ENCODE measurements around the gene MPZL2.

Gene MPZL2

DNA sequence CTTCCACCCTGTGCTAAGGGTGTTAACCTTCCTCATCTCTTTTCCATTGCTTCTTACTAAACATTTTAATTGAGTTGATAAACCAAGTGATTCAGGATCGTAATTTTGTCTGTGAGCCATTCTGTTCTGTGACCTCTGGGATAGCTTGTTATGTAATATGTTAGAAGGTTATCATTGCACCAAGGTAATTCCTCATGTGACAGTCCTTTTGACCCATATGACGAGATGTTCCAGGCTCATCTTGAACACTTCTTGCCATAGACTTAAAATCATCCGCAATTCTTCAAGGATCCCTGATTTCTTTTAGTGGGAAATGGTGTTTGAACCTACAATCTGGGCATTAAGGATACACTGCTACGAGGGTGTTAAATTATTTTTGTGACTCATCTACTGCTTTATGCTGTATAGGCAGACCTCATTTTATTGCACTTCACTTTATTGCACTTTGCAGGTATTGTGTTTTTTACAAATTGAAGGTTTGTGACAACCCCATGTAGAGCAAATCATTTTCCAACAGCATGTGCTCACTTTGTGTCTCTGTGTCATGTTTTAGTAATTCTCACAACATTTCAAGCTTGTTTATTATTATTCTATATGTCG lies 19.0 kb upstream of the MPZL2 start:
- H3K4me1 ChIP-seq (ENCODE audit: control insufficient read depth, insufficient read depth, low read length): no peaks in the 10 kb centered on the region
- no peaks in the 10 kb centered on the region for H3K36me3 ChIP-seq (ENCODE audit: control insufficient read depth in 2 of 2, insufficient read depth in 2 of 2, low read length in 2 of 2)
- H3K27me3 ChIP-seq (ENCODE audit: control insufficient read depth in 1 of 2, insufficient read depth in 2 of 2, low read length in 2 of 2): no peaks in the 10 kb centered on the region
- no peak overlapping the region for H3K27ac ChIP-seq (ENCODE audit: low read length)
- no peak overlapping the region for H3K4me3 ChIP-seq (ENCODE audit: low read length in 2 of 2)
- H3K9ac ChIP-seq (ENCODE audit: low read length in 2 of 2): no peak overlapping the region
- no peaks in the 10 kb centered on the region for H3K9me3 ChIP-seq (ENCODE audit: control insufficient read depth in 2 of 2, low read length in 2 of 2)

DNA sequence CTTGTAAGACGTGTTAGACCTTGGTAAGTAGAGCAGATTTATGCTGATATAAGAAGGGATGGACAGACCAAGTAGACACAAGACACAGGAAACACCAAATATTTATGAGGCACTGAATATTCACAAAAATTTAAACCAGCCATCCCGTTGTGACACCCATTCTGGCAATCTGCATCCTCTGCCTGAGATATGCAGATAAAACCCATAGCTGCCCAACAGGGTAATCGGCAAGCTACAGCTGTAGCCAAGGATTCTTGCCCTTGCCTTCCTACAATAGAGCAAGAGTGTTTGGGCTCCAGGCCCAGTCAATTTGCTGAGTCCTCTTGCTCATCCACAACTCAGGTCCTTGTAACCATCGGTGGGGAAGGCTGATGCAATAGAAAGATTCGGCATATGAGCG lies 18.5 kb upstream of the MPZL2 start:
- H3K9me3 ChIP-seq (ENCODE audit: control insufficient read depth in 2 of 2, low read length in 2 of 2): no peaks in the 10 kb centered on the region
- H3K4me3 ChIP-seq (ENCODE audit: low read length in 2 of 2): no peak overlapping the region
- no peaks in the 10 kb centered on the region for H3K36me3 ChIP-seq (ENCODE audit: control insufficient read depth in 2 of 2, insufficient read depth in 2 of 2, low read length in 2 of 2)
- H3K4me1 ChIP-seq (ENCODE audit: control insufficient read depth, insufficient read depth, low read length): no peaks in the 10 kb centered on the region
- no peak overlapping the region for H3K9ac ChIP-seq (ENCODE audit: low read length in 2 of 2)
- no peaks in the 10 kb centered on the region for H3K27me3 ChIP-seq (ENCODE audit: control insufficient read depth in 1 of 2, insufficient read depth in 2 of 2, low read length in 2 of 2)
- no peak overlapping the region for H3K27ac ChIP-seq (ENCODE audit: low read length)

GRCh38 chr11:118281284-118281683 lies 17.2 kb upstream of the MPZL2 start:
- Histone ChIP-seq H3K27me3 (ENCODE audit: control insufficient read depth in 1 of 2, insufficient read depth in 2 of 2, low read length in 2 of 2) (no peaks in the 10 kb centered on the region), H3K4me3 (ENCODE audit: low read length in 2 of 2) (no peak overlapping the region), H3K4me1 (ENCODE audit: control insufficient read depth, insufficient read depth, low read length) (no peaks in the 10 kb centered on the region), H3K27ac (ENCODE audit: low read length) (no peak overlapping the region), H3K36me3 (ENCODE audit: control insufficient read depth in 2 of 2, insufficient read depth in 2 of 2, low read length in 2 of 2) (no peaks in the 10 kb centered on the region), H3K9ac (ENCODE audit: low read length in 2 of 2) (no peak overlapping the region), H3K9me3 (ENCODE audit: control insufficient read depth in 2 of 2, low read length in 2 of 2) (no peaks in the 10 kb centered on the region)

GRCh38 chr11:118277312-118277711 lies 13.2 kb upstream of the MPZL2 start:
- Histone ChIP-seq H3K36me3 (ENCODE audit: control insufficient read depth in 2 of 2, insufficient read depth in 2 of 2, low read length in 2 of 2) (no peaks in the 10 kb centered on the region), H3K9me3 (ENCODE audit: control insufficient read depth in 2 of 2, low read length in 2 of 2) (no peaks in the 10 kb centered on the region), H3K27me3 (ENCODE audit: control insufficient read depth in 1 of 2, insufficient read depth in 2 of 2, low read length in 2 of 2) (peaks cover 0 to 5% of the 10 kb centered on the region in 2 donors), H3K4me1 (ENCODE audit: control insufficient read depth, insufficient read depth, low read length) (no peaks in the 10 kb centered on the region), H3K4me3 (ENCODE audit: low read length in 2 of 2) (no peak overlapping the region), H3K27ac (ENCODE audit: low read length) (no peak overlapping the region), H3K9ac (ENCODE audit: low read length in 2 of 2) (no peak overlapping the region)

DNA sequence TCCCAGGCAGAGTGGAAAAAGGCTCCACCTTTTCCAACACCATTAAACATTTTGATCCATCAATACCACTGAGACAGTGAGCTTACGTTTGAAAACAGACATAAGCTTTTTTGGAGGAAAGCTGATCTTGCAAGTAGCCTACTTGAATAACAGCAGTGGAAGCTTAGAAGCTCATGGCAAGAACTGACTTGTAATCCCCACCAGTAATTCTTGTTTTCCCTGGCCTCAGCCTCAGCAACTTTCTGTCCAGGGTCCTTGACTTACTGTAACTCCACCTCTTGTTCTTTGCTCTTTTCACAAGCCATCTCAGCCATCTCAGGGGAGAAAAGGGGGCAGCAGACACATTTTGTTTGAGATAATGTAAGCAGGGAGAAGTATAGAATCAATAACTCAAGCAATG lies 12.3 kb upstream of the MPZL2 start:
- H3K9me3 ChIP-seq (ENCODE audit: control insufficient read depth in 2 of 2, low read length in 2 of 2): no peaks in the 10 kb centered on the region
- H3K4me1 ChIP-seq (ENCODE audit: control insufficient read depth, insufficient read depth, low read length): no peaks in the 10 kb centered on the region
- no peaks in the 10 kb centered on the region for H3K36me3 ChIP-seq (ENCODE audit: control insufficient read depth in 2 of 2, insufficient read depth in 2 of 2, low read length in 2 of 2)
- peaks cover 0 to 5% of the 10 kb centered on the region in 2 donors for H3K27me3 ChIP-seq (ENCODE audit: control insufficient read depth in 1 of 2, insufficient read depth in 2 of 2, low read length in 2 of 2)
- no peak overlapping the region for H3K9ac ChIP-seq (ENCODE audit: low read length in 2 of 2)
- H3K27ac ChIP-seq (ENCODE audit: low read length): no peak overlapping the region
- no peak overlapping the region for H3K4me3 ChIP-seq (ENCODE audit: low read length in 2 of 2)

GRCh38 chr11:118275176-118275575 lies 11.1 kb upstream of the MPZL2 start:
- H3K4me3 ChIP-seq (ENCODE audit: low read length in 2 of 2): no peak overlapping the region

DNA sequence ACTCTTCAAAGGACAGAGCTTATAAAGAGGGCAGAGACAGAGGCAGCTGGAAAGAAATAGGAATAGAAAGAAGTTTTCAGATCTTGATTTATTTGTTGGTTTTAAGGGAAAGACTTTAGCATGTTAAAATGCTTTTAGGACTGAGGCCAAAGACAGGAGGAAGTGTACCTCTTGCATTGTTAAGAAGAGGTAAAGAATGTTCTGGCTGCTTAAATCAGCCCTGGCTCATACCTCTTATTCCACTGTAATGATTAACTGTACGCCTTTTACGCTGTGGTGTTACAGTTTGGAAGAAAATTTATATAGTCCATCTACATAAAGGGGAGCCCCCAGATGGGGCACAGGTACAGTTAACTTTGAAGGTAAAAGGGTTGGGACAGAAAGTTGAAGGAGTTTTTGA lies 10.1 kb upstream of the MPZL2 start:
- Histone ChIP-seq H3K9me3 (ENCODE audit: control insufficient read depth in 2 of 2, low read length in 2 of 2) (no peaks in the 10 kb centered on the region), H3K27ac (ENCODE audit: low read length) (no peak overlapping the region), H3K36me3 (ENCODE audit: control insufficient read depth in 2 of 2, insufficient read depth in 2 of 2, low read length in 2 of 2) (no peaks in the 10 kb centered on the region), H3K9ac (ENCODE audit: low read length in 2 of 2) (no peak overlapping the region), H3K4me1 (ENCODE audit: control insufficient read depth, insufficient read depth, low read length) (no peaks in the 10 kb centered on the region), H3K27me3 (ENCODE audit: control insufficient read depth in 1 of 2, insufficient read depth in 2 of 2, low read length in 2 of 2) (peaks cover 5 to 6% of the 10 kb centered on the region in 2 donors), H3K4me3 (ENCODE audit: low read length in 2 of 2) (no peak overlapping the region)

More at GRCh38 chr11:118275176-118275575, 11.1 kb upstream of the MPZL2 start:
- peaks cover 0 to 5% of the 10 kb centered on the region in 2 donors for H3K27me3 ChIP-seq (ENCODE audit: control insufficient read depth in 1 of 2, insufficient read depth in 2 of 2, low read length in 2 of 2)
- no peak overlapping the region for H3K27ac ChIP-seq (ENCODE audit: low read length)
- H3K9me3 ChIP-seq (ENCODE audit: control insufficient read depth in 2 of 2, low read length in 2 of 2): no peaks in the 10 kb centered on the region
- H3K9ac ChIP-seq (ENCODE audit: low read length in 2 of 2): no peak overlapping the region
- H3K4me1 ChIP-seq (ENCODE audit: control insufficient read depth, insufficient read depth, low read length): no peaks in the 10 kb centered on the region
- H3K36me3 ChIP-seq (ENCODE audit: control insufficient read depth in 2 of 2, insufficient read depth in 2 of 2, low read length in 2 of 2): no peaks in the 10 kb centered on the region

DNA sequence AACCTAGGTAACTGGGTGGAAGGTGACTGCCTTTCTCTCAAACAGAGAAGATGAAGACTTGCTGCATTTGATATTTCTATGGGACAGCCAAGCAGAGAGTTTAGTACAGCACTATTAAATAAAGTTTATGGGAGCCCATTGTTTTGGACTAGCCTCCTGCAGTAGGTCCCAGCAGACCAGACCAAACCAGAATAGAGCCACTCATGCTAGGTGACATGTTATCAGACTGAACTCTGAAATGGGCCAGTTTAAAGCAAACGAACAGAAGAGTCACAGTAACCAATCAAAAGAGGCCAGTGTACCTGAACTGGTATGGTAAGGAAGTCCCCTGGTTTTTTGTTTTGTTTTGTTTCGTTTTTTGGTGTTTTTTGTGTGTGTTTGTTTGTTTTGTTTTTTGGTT lies 7.9 kb upstream of the MPZL2 start:
- no peak overlapping the region for H3K9ac ChIP-seq (ENCODE audit: low read length in 2 of 2)

GRCh38 chr11:118267486-118267885 lies 3.4 kb upstream of the MPZL2 start:
- no peaks in the 10 kb centered on the region for H3K9me3 ChIP-seq (ENCODE audit: control insufficient read depth in 2 of 2, low read length in 2 of 2)
- H3K4me3 ChIP-seq (ENCODE audit: low read length in 2 of 2): no peak overlapping the region
- no peaks in the 10 kb centered on the region for H3K4me1 ChIP-seq (ENCODE audit: control insufficient read depth, insufficient read depth, low read length)
- no peak overlapping the region for H3K9ac ChIP-seq (ENCODE audit: low read length in 2 of 2)
- H3K27me3 ChIP-seq (ENCODE audit: control insufficient read depth in 1 of 2, insufficient read depth in 2 of 2, low read length in 2 of 2): peaks cover 15 to 31% of the 10 kb centered on the region in 2 donors
- no peak overlapping the region for H3K27ac ChIP-seq (ENCODE audit: low read length)
- no peaks in the 10 kb centered on the region for H3K36me3 ChIP-seq (ENCODE audit: control insufficient read depth in 2 of 2, insufficient read depth in 2 of 2, low read length in 2 of 2)

More for the DNA sequence above, 7.9 kb upstream of the MPZL2 start:
- H3K27me3 ChIP-seq (ENCODE audit: control insufficient read depth in 1 of 2, insufficient read depth in 2 of 2, low read length in 2 of 2): peaks cover 5 to 6% of the 10 kb centered on the region in 2 donors
- no peak overlapping the region for H3K27ac ChIP-seq (ENCODE audit: low read length)
- H3K4me1 ChIP-seq (ENCODE audit: control insufficient read depth, insufficient read depth, low read length): no peaks in the 10 kb centered on the region
- no peak overlapping the region for H3K4me3 ChIP-seq (ENCODE audit: low read length in 2 of 2)
- H3K9me3 ChIP-seq (ENCODE audit: control insufficient read depth in 2 of 2, low read length in 2 of 2): no peaks in the 10 kb centered on the region
- no peaks in the 10 kb centered on the region for H3K36me3 ChIP-seq (ENCODE audit: control insufficient read depth in 2 of 2, insufficient read depth in 2 of 2, low read length in 2 of 2)

- Histone ChIP-seq H3K9me3 (ENCODE audit: control insufficient read depth in 2 of 2, low read length in 2 of 2) (no peaks in the 10 kb centered on the region), H3K36me3 (ENCODE audit: control insufficient read depth in 2 of 2, insufficient read depth in 2 of 2, low read length in 2 of 2) (no peaks in the 10 kb centered on the region), H3K27ac (ENCODE audit: low read length) (no peak overlapping the region), H3K27me3 (ENCODE audit: control insufficient read depth in 1 of 2, insufficient read depth in 2 of 2, low read length in 2 of 2) (peaks cover 22 to 35% of the 10 kb centered on the region in 2 donors), H3K4me1 (ENCODE audit: control insufficient read depth, insufficient read depth, low read length) (no peaks in the 10 kb centered on the region), H3K9ac (ENCODE audit: low read length in 2 of 2) (no peak overlapping the region), H3K4me3 (ENCODE audit: low read length in 2 of 2) (no peak overlapping the region)
Measured at GRCh38 chr11:118265954-118266353, 1.9 kb upstream of the MPZL2 start.

DNA sequence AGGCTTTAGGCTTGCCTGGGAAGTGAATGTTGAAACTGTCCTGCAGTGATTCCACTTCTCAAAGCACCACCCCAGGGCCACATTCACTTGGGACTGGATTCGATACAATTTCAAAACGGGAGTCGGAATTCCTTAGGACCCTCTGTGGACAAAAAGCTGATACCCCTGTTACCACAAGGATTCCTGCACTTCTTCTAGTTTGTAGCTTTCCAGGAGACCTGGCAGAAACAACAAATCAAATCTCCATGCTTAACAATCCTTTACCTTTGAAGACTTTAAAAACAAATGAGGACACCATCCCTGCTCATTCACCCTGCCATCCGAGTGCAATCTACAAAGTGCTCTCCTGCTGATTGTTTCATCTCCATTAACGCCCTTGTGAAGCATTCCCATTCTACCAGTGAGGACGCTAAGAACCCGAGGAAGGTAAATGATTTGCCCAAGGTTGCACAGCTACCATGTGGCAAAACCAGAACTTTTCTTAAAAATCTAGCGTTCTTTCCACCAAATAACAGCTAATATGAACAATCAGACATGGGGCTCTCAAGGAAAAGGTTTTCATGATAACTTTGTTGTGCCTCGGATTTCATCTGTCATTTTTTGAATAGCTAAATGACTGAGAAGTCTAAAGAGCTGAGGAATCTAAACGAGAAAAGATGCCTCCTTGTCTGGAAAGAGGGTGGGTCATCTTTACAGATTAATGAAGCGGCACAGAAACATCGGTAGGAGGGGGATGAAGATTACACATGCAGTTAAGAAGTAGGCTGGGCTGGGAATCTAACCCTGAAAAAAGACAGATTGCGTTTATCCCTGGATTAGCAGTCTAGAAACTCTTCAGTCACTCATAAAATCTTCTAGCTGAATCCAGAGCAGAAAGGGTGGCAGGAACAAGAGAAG lies 720 bp upstream of the MPZL2 start:
- Histone ChIP-seq H3K27ac (ENCODE audit: low read length) (no peak overlapping the region), H3K27me3 (ENCODE audit: control insufficient read depth in 1 of 2, insufficient read depth in 2 of 2, low read length in 2 of 2) (peaks cover 22 to 34% of the 10 kb centered on the region in 2 donors), H3K9me3 (ENCODE audit: control insufficient read depth in 2 of 2, low read length in 2 of 2) (no peaks in the 10 kb centered on the region), H3K4me1 (ENCODE audit: control insufficient read depth, insufficient read depth, low read length) (no peaks in the 10 kb centered on the region), H3K36me3 (ENCODE audit: control insufficient read depth in 2 of 2, insufficient read depth in 2 of 2, low read length in 2 of 2) (no peaks in the 10 kb centered on the region), H3K9ac (ENCODE audit: low read length in 2 of 2) (no peak overlapping the region), H3K4me3 (ENCODE audit: low read length in 2 of 2) (peak overlapping the region; percentile 9 to 62)
